HUES6 (cell line): ENCODE measurements around the gene STRIT1.
"Not testable (repeated sequence)": the region's sequence is repeated elsewhere in the genome, so short reads cannot be mapped to it uniquely, and the experiment has no call there.

Experiments used
- H3K27ac ChIP-seq: 2 replicates; pipeline ENCODE4 v1.7.0; 2013; ENCODE audit warnings: low read depth, mild to moderate bottlenecking, low read length, inconsistent platforms
- H3K27me3 ChIP-seq: 2 replicates; pipeline ENCODE4 v1.6.1; 2013; ENCODE audit warnings: low read length; ENCODE audit not compliant: control insufficient read depth, insufficient read depth
- H3K36me3 ChIP-seq: 2 replicates; pipeline ENCODE4 v1.6.1; 2013; ENCODE audit warnings: low read length; ENCODE audit not compliant: control insufficient read depth, insufficient read depth
- H3K4me1 ChIP-seq: 2 replicates; pipeline ENCODE4 v1.6.1; 2013; ENCODE audit warnings: low read length; ENCODE audit not compliant: control insufficient read depth, insufficient read depth
- H3K4me3 ChIP-seq: 2 replicates; pipeline ENCODE4 v1.5.1; 2013; ENCODE audit warnings: low read depth, low read length
- H3K9ac ChIP-seq: one replicate; pipeline ENCODE4 v1.6.1; 2013; ENCODE audit warnings: mild to moderate bottlenecking, low read length
- H3K9me3 ChIP-seq: 2 replicates; pipeline ENCODE4 v1.6.1; 2013; ENCODE audit warnings: low read depth, low read length; ENCODE audit not compliant: control insufficient read depth, insufficient read depth

STRIT1 gene

DNA sequence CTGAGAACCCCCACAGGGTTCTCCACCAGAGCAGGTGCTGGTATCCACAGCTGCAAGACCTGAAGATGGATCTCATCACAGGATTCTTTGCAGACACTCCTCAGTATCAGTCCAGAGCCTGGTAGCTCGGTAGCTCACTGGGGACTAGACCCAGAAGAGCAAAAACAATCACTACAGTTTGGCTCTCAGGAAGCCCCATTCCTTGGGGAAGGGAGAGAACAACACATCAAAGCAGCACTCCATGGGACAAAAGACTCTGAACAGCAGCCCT is 22.2 kb downstream of the STRIT1 start:
- H3K4me3 ChIP-seq: peak overlapping the region; percentile 6; the same call in 1 of the 2 replicates
- H3K36me3 ChIP-seq: peaks cover 21% of the 10 kb centered on the region; the same call in 1 of the 2 replicates
- H3K27ac ChIP-seq: no peak overlapping the region
- H3K9me3 ChIP-seq: no peaks in the 10 kb centered on the region
- H3K4me1 ChIP-seq: 0 out of 2 replicates have a peak, but pooled peaks cover 4% of the 10 kb centered on the region
- no peak overlapping the region for H3K9ac ChIP-seq
- no peaks in the 10 kb centered on the region for H3K27me3 ChIP-seq

DNA sequence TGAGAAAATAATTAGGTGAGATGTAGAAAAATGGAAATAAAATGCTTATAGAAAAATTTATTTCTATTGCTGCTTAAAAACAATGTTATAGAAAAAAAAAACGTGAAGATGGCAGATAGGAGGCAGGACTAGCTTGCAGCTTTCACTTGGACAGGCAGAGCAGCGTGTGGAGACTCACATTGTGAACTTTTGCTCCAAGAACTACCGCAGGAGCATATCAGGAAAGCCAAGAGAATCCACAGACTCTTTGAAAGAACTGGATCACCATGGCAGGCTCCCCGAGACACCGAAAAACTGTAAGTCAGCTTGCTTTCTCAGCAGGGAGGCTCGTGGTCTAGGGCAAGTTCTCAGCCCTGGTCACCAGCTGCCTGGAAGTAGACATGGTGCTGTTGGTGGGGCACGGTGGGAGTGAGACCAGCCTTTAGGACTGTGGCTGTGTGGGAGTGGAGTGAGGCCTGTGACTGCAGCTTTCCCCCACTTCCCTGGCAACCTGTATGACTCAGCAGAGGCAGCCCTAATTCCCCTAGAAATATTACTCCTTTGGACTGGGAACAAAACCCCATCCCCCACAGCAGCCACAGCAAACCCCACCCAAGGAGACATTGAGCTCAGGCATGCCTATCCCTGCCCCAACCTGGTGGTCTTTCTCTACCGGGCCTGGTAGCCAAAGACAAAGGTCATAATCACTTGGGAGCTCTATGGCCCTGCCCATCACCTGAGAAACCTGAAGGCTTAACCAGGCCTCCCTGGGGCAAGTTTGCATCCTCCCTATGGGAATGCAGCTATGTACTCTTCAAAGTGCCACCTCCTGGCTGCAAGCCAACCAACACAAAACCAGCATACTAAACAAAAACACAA is 22.8 kb downstream of the STRIT1 start:
- no peak overlapping the region for H3K9ac ChIP-seq

DNA sequence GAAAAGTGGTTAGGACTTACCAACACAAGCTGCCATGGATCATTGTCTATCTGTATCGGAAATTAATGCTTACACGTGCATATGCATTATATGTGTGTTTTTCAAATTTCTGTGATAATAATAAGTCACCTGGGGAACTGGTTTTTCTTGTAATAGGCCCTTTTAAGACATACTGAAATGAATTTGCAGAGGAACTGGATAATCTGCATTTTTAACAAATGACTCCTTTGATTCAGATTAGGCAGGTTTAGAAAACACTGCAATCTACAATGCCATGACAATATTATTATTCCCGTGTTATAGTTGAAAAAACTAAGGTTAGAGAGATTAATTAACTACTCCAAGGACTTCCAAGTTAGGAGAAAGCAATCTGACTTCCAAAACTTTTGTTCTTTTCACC is 23.4 kb downstream of the STRIT1 start:
- Histone ChIP-seq H3K27ac (no peak overlapping the region), H3K36me3 (peaks cover 22% of the 10 kb centered on the region; the same call in 1 of the 2 replicates), H3K4me3 (no peak overlapping the region; the same call in 1 of the 2 replicates), H3K9me3 (no peaks in the 10 kb centered on the region), H3K9ac (no peak overlapping the region), H3K27me3 (no peaks in the 10 kb centered on the region), H3K4me1 (0 out of 2 replicates have a peak, but pooled peaks cover 4% of the 10 kb centered on the region)

More for the DNA sequence above, 22.8 kb downstream of the STRIT1 start:
- Histone ChIP-seq H3K9me3 (no peaks in the 10 kb centered on the region), H3K4me3 (peak overlapping the region; percentile 6; the same call in 1 of the 2 replicates), H3K27me3 (no peaks in the 10 kb centered on the region), H3K27ac (no peak overlapping the region), H3K4me1 (0 out of 2 replicates have a peak, but pooled peaks cover 4% of the 10 kb centered on the region), H3K36me3 (peaks cover 17% of the 10 kb centered on the region; the same call in 1 of the 2 replicates)

DNA sequence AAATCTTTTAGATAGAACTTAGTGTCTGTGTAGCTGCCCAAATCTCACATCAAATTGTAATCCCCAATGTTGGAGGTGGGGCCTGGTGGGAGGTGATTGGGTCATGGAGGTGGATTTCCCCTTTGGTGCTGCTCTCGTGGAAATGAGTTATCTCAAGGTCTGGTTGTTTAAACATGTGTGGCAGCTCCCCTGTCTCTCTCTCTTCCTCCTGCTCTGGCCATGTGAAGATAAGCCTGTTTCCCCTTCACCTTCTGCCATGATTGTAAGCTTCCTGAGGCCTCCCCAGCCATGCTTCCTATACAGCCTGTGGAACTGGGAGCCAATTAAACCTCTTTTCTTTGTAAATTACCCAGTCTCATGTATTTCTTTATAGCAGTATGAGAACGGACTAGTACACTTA is 30.6 kb downstream of the STRIT1 start:
- H3K36me3 ChIP-seq: peaks cover 20% of the 10 kb centered on the region; the same call in 1 of the 2 replicates
- not testable (repeated sequence) for H3K4me3 ChIP-seq, H3K4me1 ChIP-seq, H3K9me3 ChIP-seq, H3K27ac ChIP-seq, H3K27me3 ChIP-seq, H3K9ac ChIP-seq

DNA sequence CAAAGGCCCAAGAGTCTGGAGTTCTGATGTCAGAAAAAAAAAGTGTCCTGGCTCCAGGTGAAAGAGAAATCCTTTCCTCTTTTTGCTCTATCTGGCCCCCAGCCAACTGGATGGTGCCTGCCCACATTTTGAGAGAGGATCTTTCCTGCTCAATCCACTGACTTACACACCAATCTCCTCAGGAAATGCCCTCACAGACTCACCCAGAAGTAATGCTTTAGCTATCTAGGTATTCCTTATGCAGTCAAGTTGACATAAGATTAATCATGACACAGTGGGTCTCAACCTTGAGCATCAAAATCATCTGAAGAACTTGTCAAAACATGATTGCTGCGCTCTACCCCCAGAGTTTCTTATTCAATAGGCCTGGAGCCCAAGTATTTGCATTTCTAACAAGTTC is 31.2 kb downstream of the STRIT1 start:
- Histone ChIP-seq H3K4me1 (no peaks in the 10 kb centered on the region), H3K9ac (no peak overlapping the region), H3K27me3 (no peaks in the 10 kb centered on the region), H3K4me3 (no peak overlapping the region), H3K9me3 (no peaks in the 10 kb centered on the region), H3K27ac (no peak overlapping the region), H3K36me3 (peaks cover 20% of the 10 kb centered on the region; the same call in 1 of the 2 replicates)

DNA sequence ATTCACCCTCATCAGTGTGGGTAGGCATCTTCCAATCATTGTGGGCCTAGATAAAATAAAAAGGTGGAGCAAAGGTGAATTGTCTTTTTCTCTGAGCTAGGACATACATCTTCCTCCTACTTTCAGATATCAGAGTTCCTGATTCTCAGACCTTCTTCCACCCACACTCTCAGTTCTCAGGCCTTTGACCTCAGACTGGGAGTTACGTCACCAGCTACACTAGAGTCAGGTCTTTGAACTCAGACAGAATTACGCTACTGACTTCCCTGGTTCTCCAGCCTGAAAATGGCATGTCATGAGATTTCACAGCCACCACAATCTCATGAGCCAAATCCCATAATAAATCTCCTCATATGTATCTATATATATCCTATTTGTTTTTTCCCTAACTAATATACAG is 39.0 kb downstream of the STRIT1 start:
- Histone ChIP-seq H3K9me3 (no peaks in the 10 kb centered on the region), H3K27ac (no peak overlapping the region), H3K4me3 (no peak overlapping the region), H3K27me3 (no peaks in the 10 kb centered on the region), H3K4me1 (no peaks in the 10 kb centered on the region), H3K9ac (no peak overlapping the region), H3K36me3 (peaks cover 30% of the 10 kb centered on the region; the same call in 1 of the 2 replicates)

DNA sequence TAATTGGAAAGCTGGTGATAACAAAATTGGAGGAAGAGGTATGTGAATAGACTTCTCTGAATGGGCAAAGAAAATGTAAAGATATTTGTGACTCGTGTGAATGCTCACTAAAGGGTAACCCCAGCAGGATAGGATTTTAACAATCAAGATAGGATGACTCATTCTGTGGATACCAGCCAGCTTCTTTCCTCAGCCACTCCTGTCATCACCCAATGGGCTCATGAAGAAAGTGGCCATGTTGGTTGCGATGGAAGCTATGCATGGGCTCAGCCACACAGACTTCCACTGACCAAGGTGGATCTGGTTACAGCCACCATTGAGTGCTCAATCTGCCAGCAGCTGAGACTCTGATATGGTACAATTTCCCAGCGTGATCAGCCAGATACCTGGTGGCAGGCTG is 40.9 kb downstream of the STRIT1 start:
- H3K4me3 ChIP-seq: no peak overlapping the region
- H3K27me3 ChIP-seq: no peaks in the 10 kb centered on the region
- no peak overlapping the region for H3K27ac ChIP-seq
- peaks cover 34% of the 10 kb centered on the region; the same call in 1 of the 2 replicates for H3K36me3 ChIP-seq
- no peaks in the 10 kb centered on the region for H3K9me3 ChIP-seq
- H3K9ac ChIP-seq: no peak overlapping the region
- H3K4me1 ChIP-seq: no peaks in the 10 kb centered on the region

DNA sequence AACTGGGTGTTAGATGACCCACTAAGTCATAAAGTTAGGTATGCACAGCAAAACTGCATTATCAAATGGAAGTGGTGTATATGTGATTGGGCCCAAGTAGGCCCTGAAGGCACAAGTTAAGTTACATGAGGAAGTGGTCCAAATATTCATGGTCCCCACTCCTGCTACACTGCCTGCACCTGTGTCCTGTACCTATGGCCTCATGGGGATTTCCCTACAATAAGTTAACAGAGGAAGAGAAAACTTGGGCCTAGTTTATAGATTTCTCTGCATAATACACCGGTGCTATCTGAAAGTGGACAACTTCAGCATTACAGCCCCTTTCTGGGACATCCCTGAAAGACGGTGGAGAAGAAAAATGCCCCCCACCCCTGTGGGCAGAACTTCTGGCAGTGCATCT is 41.5 kb downstream of the STRIT1 start:
- Histone ChIP-seq H3K27ac (no peak overlapping the region), H3K9ac (no peak overlapping the region), H3K27me3 (no peaks in the 10 kb centered on the region), H3K4me1 (no peaks in the 10 kb centered on the region), H3K4me3 (no peak overlapping the region), H3K9me3 (no peaks in the 10 kb centered on the region), H3K36me3 (peaks cover 32% of the 10 kb centered on the region; the same call in 1 of the 2 replicates)

DNA sequence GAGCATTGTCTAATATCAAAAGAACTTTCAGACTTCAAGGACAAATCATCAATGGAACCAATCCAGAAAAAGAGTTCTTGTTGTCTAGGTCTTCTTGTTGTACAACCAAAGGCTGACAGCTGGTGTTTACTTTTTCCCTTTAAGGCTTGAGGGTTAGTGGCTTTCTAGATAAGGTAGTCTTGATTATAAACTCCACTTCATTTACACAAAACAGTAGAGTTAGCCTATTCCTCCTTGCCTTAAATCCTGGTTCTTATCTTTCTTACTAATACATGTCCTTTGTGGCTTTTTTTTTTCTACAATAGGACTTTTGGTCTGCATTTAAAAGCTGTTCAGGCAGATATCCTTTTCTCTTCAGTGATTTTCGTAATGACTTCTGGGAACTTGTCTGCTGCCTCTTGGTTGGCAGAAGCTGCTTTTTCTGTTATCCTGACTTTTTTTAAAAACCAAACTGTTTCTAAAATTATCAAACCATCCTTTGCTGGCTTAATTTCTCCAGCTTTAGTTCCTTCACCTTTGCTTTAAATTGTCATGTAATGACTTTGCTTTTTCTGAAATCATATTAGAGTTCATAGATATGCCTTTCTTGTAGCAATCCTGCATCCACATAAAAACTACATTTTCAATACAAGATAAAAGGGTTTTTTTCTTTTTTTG is 44.8 kb downstream of the STRIT1 start:
- Histone ChIP-seq H3K27ac (no peak overlapping the region), H3K9ac (no peak overlapping the region), H3K9me3 (no peaks in the 10 kb centered on the region), H3K4me3 (no peak overlapping the region), H3K4me1 (no peaks in the 10 kb centered on the region), H3K36me3 (peaks cover 28% of the 10 kb centered on the region; the same call in 1 of the 2 replicates), H3K27me3 (no peaks in the 10 kb centered on the region)

DNA sequence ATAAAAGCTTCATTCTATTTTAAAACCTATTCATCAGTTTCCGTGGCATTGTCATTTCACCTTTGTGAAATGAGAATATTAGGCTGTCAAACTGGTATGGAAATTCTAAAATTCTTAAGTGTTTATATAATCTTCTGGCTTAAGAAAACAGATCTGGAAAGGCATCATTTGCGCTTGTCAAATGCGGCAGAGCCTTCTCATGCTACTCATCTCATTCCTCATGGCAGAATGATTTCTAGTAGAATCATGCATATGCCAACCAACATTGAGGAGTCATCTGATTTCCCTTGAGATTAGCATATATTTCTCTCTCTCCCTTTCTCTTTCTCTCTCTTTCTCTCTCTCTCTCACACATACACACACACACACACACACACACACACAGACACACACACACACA is 48.8 kb downstream of the STRIT1 start:
- peaks cover 19% of the 10 kb centered on the region; the same call in 1 of the 2 replicates for H3K36me3 ChIP-seq
- H3K9me3 ChIP-seq: peaks cover 6% of the 10 kb centered on the region; the same call in 1 of the 2 replicates
- no peak overlapping the region for H3K27ac ChIP-seq
- no peaks in the 10 kb centered on the region for H3K4me1 ChIP-seq
- no peaks in the 10 kb centered on the region for H3K27me3 ChIP-seq
- H3K9ac ChIP-seq: no peak overlapping the region
- H3K4me3 ChIP-seq: no peak overlapping the region

DNA sequence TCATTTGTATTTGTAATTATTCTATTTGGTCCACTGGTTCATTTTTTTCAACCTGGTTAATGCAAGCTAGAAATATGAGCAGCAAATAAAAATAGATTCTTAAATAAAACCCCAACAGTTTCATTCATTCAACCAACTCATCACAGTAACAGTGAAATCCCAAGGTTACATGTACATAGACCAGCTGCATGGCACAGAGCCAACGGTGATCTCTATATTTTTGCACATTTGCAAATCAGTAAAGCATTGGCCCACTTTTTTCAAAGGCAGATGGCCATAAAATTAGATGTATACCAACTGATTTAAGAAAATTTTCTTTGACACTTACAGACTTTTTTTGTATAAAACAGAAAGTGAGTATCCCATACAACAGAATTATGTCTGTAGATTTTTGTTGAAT is 49.3 kb downstream of the STRIT1 start:
- Histone ChIP-seq H3K27ac (no peak overlapping the region), H3K4me3 (no peak overlapping the region), H3K9me3 (peaks cover 6% of the 10 kb centered on the region; the same call in 1 of the 2 replicates), H3K4me1 (no peaks in the 10 kb centered on the region), H3K27me3 (no peaks in the 10 kb centered on the region), H3K36me3 (peaks cover 17% of the 10 kb centered on the region; the same call in 1 of the 2 replicates), H3K9ac (no peak overlapping the region)
